Urinary bladder (tissue), 4 donors: ENCODE results near the gene LST1. TPM values are rescaled to one million over a fixed set of nuclear protein-coding genes. Genes with fewer than 3 reads are reported as not detected.

Source experiments
- DNase-seq: peaks from one replicate; pipeline ENCODE4 v3.0.0-alpha.2; 2015; ENCODE audit errors: extremely low spot score
- H3K27ac ChIP-seq: one replicate; pipeline ENCODE4 v1.5.1; 2013; ENCODE audit warnings: low read depth, mild to moderate bottlenecking, moderate library complexity
- H3K36me3 ChIP-seq: one replicate; pipeline ENCODE4 v1.6.1; 2013; ENCODE audit warnings: mild to moderate bottlenecking, moderate library complexity; ENCODE audit not compliant: insufficient read depth
- H3K4me1 ChIP-seq: one replicate; pipeline ENCODE4 v1.6.1; 2013; ENCODE audit warnings: mild to moderate bottlenecking, moderate library complexity; ENCODE audit not compliant: insufficient read depth
- H3K4me3 ChIP-seq: one replicate; pipeline ENCODE4 v1.5.1; 2013; ENCODE audit warnings: low read depth, low read length
- WGBS: extraction: QIAGEN DNeasy Blood & Tissue Kit; methylation state at CpG from one replicate; pipeline ENCODE4 v1.1.7; 2013; 5-methylcytosine and 5-hydroxymethylcytosine counted together
- polyA plus RNA-seq: library from polyadenylated mRNA; stranded (reverse); fragments of 200-250 nt; gene quantifications from one replicate; pipeline ENCODE4 v1.2.3, GENCODE V29; 2013
- total RNA-seq: library from RNA; depleted of rRNA; stranded (reverse); fragments of >200 nt; gene quantifications from one replicate; pipeline ENCODE4 v1.2.3, GENCODE V29; 2014
- donor health status: healthy with polysubstance abuse.
- donor health status: healthy.

The LST1 gene
- total and polyA plus RNA-seq, 2 donors: 4.2 to 10.6 TPM

- H3K27ac ChIP-seq: no peak overlapping the region
- no peak for DNase-seq
- no peak overlapping the region for H3K4me3 ChIP-seq
- WGBS: 69% methylated on average over 8 of the region's 8 CpGs
- peaks cover 1% of the 10 kb centered on the region for H3K4me1 ChIP-seq
- H3K36me3 ChIP-seq: no peaks in the 10 kb centered on the region
Measured at GRCh38 chr6:31614075-31614619, 28.1 kb downstream of the LST1 start.

- DNase-seq: no peak
- H3K27ac ChIP-seq: no peak within 1 kb of the TSS
- H3K4me1 ChIP-seq: peaks cover 1% of the 10 kb centered on the region
- H3K4me3 ChIP-seq: no peak within 1 kb of the TSS
- H3K36me3 ChIP-seq: no peaks in the 10 kb centered on the region
- 63% methylated on average over 6 of the region's 6 CpGs for WGBS
Measured at GRCh38 chr6:31614684-31615578, 28.9 kb downstream of the LST1 start, which contains the start of gene AIF1. Gene AIF1, plus strand, starts transcription at chr6:31615234. Its CDS starts 96 bp downstream, at chr6:31615330.

- Histone ChIP-seq H3K4me1 (peaks cover 1% of the 10 kb centered on the region), H3K36me3 (no peaks in the 10 kb centered on the region), H3K27ac (no peak overlapping the region), H3K4me3 (no peak overlapping the region)
- DNase-seq: no peak
- WGBS: 44% methylated on average over 7 of the region's 7 CpGs
Measured at GRCh38 chr6:31615748-31616147, 29.7 kb downstream of the LST1 start.

- H3K4me1 ChIP-seq: peaks cover 1% of the 10 kb centered on the region
- H3K4me3 ChIP-seq: no peak overlapping the region
- H3K27ac ChIP-seq: no peak overlapping the region
- H3K36me3 ChIP-seq: no peaks in the 10 kb centered on the region
- WGBS: 85% methylated on average over 2 of the region's 2 CpGs
- DNase-seq: no peak
Measured at GRCh38 chr6:31617010-31617409, 30.9 kb downstream of the LST1 start.

GRCh38 chr6:31619805-31620585 is 33.9 kb downstream of the LST1 start:
- peak; percentile 98 for DNase-seq
- Histone ChIP-seq H3K36me3 (peaks cover 3% of the 10 kb centered on the region), H3K4me3 (peak overlapping the region; percentile 55), H3K4me1 (no peaks in the 10 kb centered on the region), H3K27ac (peak overlapping the region; percentile 98)
- under 1% methylated on average over 50 of the region's 50 CpGs for WGBS

GRCh38 chr6:31620586-31621319 is 34.7 kb downstream of the LST1 start, which contains the start of gene PRRC2A:
Gene PRRC2A, plus strand, starts transcription at chr6:31620715. Its CDS starts 2,075 bp downstream, at chr6:31622790.
- peak within 1 kb of the TSS; percentile 98 for H3K27ac ChIP-seq
- peaks cover 9% of the 10 kb centered on the region for H3K36me3 ChIP-seq
- peak within 1 kb of the TSS; percentile 55 for H3K4me3 ChIP-seq
- no peaks in the 10 kb centered on the region for H3K4me1 ChIP-seq
- DNase-seq: no peak
- under 1% methylated on average over 67 of the region's 67 CpGs for WGBS

GRCh38 chr6:31621320-31621939 is 35.4 kb downstream of the LST1 start:
- Histone ChIP-seq H3K27ac (peak overlapping the region; percentile 98), H3K36me3 (peaks cover 11% of the 10 kb centered on the region), H3K4me3 (peak overlapping the region; percentile 55), H3K4me1 (no peaks in the 10 kb centered on the region)
- WGBS: 4% methylated on average over 15 of the region's 15 CpGs
- no peak for DNase-seq

GRCh38 chr6:31621991-31622390 is 35.9 kb downstream of the LST1 start:
- Histone ChIP-seq H3K4me1 (no peaks in the 10 kb centered on the region), H3K27ac (no peak overlapping the region), H3K4me3 (no peak overlapping the region), H3K36me3 (peaks cover 13% of the 10 kb centered on the region)
- DNase-seq: no peak
- 14% methylated on average over 4 of the region's 4 CpGs for WGBS

GRCh38 chr6:31622684-31623091 is 36.6 kb downstream of the LST1 start:
- DNase-seq: peak; percentile 35
- 52% methylated on average over 10 of the region's 10 CpGs for WGBS
- Histone ChIP-seq H3K4me3 (no peak overlapping the region), H3K27ac (no peak overlapping the region), H3K4me1 (no peaks in the 10 kb centered on the region), H3K36me3 (peaks cover 14% of the 10 kb centered on the region)

- peaks cover 16% of the 10 kb centered on the region for H3K36me3 ChIP-seq
- H3K4me1 ChIP-seq: no peaks in the 10 kb centered on the region
- H3K4me3 ChIP-seq: no peak overlapping the region
- DNase-seq: no peak
- 93% methylated on average over 10 of the region's 10 CpGs for WGBS
- H3K27ac ChIP-seq: no peak overlapping the region
Measured at GRCh38 chr6:31624070-31624469, 38.0 kb downstream of the LST1 start.

GRCh38 chr6:31626952-31627351 is 40.9 kb downstream of the LST1 start:
- DNase-seq: no peak
- H3K27ac ChIP-seq: no peak overlapping the region
- peaks cover 22% of the 10 kb centered on the region for H3K36me3 ChIP-seq
- no peaks in the 10 kb centered on the region for H3K4me1 ChIP-seq
- no peak overlapping the region for H3K4me3 ChIP-seq
- 88% methylated on average over 10 of the region's 10 CpGs for WGBS

GRCh38 chr6:31627690-31628287 is 41.7 kb downstream of the LST1 start:
- peaks cover 22% of the 10 kb centered on the region for H3K36me3 ChIP-seq
- DNase-seq: no peak
- no peaks in the 10 kb centered on the region for H3K4me1 ChIP-seq
- H3K27ac ChIP-seq: no peak overlapping the region
- WGBS: 96% methylated on average over 19 of the region's 19 CpGs
- no peak overlapping the region for H3K4me3 ChIP-seq
